T-helper 17 cell (primary cell): ENCODE data around the gene USP22. TPM values are rescaled to one million over a fixed set of nuclear protein-coding genes. Genes with fewer than 3 reads are reported as not detected.

Source experiments
- ATAC-seq: fragments of 150-1000 bp; cut with Tn5 transposase; 2 replicates; pipeline ENCODE4 v1.10.0; 2021; ENCODE audit warnings: mild to moderate bottlenecking, moderate library complexity
- DNase-seq, 3 donors: peaks; one replicate each; pipeline versions ENCODE4 v3.0.0 to v3.0.0-alpha.2; 2020 to 2021
- H3K9me3 ChIP-seq: one replicate; pipeline ENCODE4 v1.7.0; 2013; ENCODE audit warnings: low read length, mild to moderate bottlenecking; ENCODE audit not compliant: control insufficient read depth, poor library complexity, severe bottlenecking
- H3K27ac Mint-ChIP-seq: one replicate; pipeline ENCODE4 v1.8.0; 2022; ENCODE audit warnings: mild to moderate bottlenecking, moderate library complexity, mixed read lengths
- H3K27me3 Mint-ChIP-seq: one replicate; pipeline ENCODE4 v1.8.0; 2022; ENCODE audit warnings: mixed read lengths
- H3K36me3 Mint-ChIP-seq: one replicate; pipeline ENCODE4 v1.8.0; 2022; ENCODE audit warnings: low read depth, mixed read lengths
- H3K4me1 Mint-ChIP-seq: one replicate; pipeline ENCODE4 v1.8.0; 2022; ENCODE audit warnings: mild to moderate bottlenecking, mixed read lengths
- H3K4me3 Mint-ChIP-seq: one replicate; pipeline ENCODE4 v1.8.0; 2022; ENCODE audit warnings: mild to moderate bottlenecking, moderate library complexity, mixed read lengths
- total RNA-seq, 4 donors: library from RNA in 2 of 4; stranded (reverse) in 2 of 4; gene quantifications; one replicate each; pipeline ENCODE4 v1.2.3 and lab custom pipeline; 2022 to 2026

Gene USP22
- total RNA-seq, 2 donors from 2014 or later = 158 to 177 TPM

DNA sequence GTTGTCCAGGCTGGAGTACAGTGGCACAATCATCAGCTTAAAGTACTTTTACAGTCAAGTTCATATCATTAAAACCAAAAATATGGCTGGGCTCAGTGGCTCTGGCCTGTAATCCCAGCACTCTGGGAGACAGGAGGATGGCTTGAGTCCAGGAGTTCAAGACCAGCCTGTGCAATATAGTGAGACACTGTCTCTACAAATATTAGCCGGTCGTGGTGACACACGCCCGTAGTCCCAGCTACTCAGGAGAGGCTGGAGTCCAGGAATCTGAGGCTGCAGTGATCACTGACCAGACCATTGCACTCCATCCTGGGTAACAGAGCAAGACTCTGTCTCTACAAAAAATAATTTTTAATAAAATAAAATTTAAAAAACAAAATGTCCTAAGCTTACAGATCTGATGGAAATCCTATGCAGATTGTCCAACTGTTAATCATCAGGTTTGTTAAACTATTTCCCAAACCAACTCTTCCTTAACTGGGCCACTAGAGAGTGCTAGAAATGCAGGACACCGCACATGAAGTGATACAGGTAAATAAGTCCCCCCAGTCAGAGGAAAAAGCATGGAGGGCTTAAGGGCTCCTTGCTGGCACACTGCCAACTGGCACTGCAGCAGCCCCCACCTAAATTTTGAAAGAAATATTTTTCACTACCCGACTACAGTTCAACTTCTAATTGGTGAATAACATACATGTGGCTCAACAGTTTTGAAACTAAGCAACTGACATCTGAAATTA is 2.8 kb downstream of the USP22 start:
- ATAC-seq (no peak), DNase-seq (no peak)
- Mint-ChIP-seq H3K4me3 (peak overlapping the region; percentile 97), H3K27ac (peak overlapping the region; percentile 87), H3K27me3 (no peaks in the 10 kb centered on the region), H3K4me1 (peaks cover 42% of the 10 kb centered on the region), H3K36me3 (no peaks in the 10 kb centered on the region)
- H3K9me3 ChIP-seq = no peaks in the 10 kb centered on the region

DNA sequence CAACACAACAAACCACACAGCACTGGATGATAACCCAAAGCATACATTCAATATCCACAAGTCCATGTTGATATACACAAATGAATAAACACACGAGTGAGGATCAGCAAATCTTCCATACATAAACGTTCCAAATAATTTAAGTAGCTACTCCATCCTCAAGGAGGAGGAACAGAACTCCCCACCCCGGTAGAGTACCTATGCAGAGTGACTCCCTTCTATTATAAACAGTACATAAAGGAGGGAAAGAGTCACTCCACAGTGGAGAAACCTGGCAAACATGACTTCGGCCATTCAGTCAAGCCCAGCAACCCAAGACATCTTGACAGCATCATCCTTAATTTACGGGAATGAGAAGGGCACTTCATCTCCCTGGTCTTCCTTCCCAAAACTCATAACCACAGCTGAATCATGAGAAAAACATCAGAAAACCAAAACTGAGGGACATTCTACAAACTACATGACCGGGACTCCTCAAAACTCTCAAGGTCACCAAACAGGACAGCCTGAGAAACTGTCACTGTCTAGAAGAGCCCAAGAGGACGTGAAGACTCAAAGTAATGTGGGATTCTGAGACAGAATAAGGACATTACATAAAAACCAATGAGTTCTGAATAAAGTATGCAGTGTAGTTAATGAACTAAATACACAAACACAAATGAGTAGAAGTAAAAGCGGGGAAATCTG is 5.6 kb downstream of the USP22 start:
- peaks cover 53% of the 10 kb centered on the region for H3K4me1 Mint-ChIP-seq
- no peaks in the 10 kb centered on the region for H3K9me3 ChIP-seq
- peak overlapping the region; percentile 49 for H3K27ac Mint-ChIP-seq
- H3K36me3 Mint-ChIP-seq = peaks cover 2% of the 10 kb centered on the region
- no peaks in the 10 kb centered on the region for H3K27me3 Mint-ChIP-seq
- no peak overlapping the region for H3K4me3 Mint-ChIP-seq
- DNase-seq (no peak), ATAC-seq (no peak)

DNA sequence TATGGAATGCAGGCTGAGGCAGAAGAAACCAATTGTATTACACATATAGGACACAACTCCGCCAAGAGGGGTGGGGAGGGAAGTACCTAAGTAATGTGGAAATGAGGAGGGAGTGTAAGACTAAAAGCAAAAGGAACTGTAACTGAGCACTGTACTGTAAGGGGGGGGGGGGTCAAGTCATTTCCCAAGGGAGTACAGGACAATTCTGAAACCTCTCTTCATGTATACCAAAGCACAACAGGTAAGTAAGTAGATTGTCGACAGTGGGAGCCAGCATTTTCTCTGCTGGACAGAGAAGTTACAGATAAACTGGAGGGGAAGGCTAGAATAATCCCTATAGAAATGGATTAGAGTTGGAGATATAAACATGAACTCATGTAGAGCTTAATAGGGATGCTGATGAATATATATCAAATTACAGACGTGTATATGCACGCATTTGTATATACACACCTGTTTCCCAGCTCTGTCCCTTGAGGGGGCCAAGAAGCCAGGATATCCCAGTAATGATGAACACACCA is 6.4 kb downstream of the USP22 start:
- Mint-ChIP-seq H3K27ac (no peak overlapping the region), H3K4me1 (peaks cover 51% of the 10 kb centered on the region), H3K4me3 (no peak overlapping the region), H3K27me3 (no peaks in the 10 kb centered on the region), H3K36me3 (peaks cover 2% of the 10 kb centered on the region)
- H3K9me3 ChIP-seq = no peaks in the 10 kb centered on the region
- ATAC-seq (no peak), DNase-seq (no peak)

DNA sequence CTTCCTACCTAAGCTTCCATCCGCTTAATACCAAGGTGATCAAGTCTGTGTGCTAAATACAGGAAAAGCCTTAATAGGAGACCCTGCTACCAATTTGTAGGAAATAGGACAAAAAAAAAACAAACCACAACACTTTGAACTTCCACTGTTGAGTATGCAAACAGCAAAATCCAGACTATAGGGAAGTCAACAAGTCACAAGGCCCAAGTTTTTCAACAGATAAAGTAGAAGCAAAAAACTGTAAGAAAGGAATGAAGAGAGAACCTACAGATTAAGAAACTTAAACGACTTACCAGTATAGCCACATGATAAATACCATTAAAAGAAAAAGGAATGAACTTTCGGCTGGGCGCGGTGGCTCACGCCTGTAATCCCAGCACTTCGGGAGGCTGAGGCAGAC is 7.4 kb downstream of the USP22 start:
- no peaks in the 10 kb centered on the region for H3K9me3 ChIP-seq
- H3K36me3 Mint-ChIP-seq = peaks cover 2% of the 10 kb centered on the region
- peak overlapping the region; percentile 84 for H3K4me3 Mint-ChIP-seq
- DNase-seq = no peak
- H3K27me3 Mint-ChIP-seq = no peaks in the 10 kb centered on the region
- ATAC-seq = no peak
- peak overlapping the region; percentile 90 for H3K27ac Mint-ChIP-seq
- peaks cover 49% of the 10 kb centered on the region for H3K4me1 Mint-ChIP-seq

DNA sequence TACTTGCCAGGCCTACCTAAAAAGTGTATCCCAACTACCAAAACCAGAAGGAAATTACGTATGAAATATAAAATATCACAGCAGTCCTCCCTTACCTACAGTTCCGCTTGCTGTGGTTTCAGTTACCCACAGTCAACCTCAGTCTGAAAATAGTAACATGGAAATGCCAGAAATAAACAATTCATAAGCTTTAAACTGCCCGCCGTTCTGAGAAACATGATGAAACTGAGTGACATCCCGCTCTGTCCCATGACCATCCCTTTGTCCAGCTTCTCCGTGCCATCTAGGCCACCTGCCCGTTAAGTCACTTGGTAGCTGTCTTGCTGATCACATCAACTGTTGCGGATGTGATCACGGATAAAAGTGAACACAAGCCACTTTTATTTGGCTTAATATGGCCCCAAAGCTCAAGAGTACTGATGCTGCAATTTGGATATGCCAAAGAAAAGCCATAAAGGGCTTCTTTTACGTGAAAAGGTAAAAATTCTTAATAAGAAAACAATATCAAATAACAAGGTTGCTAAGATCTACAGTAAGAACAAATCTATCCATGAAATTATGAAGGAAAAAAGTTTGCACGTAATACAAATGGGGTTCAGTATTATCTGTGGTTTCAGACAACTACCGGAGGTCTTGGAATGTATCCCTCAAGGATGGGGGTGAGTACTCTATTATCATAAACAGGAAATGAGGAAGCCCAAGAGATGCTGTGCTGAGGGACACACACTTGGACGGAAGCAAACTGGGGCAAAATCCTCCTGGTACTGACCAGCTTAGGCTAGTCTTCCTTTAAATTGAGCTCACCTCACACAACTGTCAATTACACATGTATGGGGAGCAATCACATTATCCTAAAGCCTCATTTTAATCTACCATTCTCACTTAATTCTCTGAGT is 8.2 kb downstream of the USP22 start:
- peaks cover 54% of the 10 kb centered on the region for H3K4me1 Mint-ChIP-seq
- peak; percentile 88 for ATAC-seq
- H3K27me3 Mint-ChIP-seq = no peaks in the 10 kb centered on the region
- H3K36me3 Mint-ChIP-seq = peaks cover 2% of the 10 kb centered on the region
- H3K4me3 Mint-ChIP-seq = peak overlapping the region; percentile 84
- no peaks in the 10 kb centered on the region for H3K9me3 ChIP-seq
- DNase-seq = no peak
- peak overlapping the region; percentile 90 for H3K27ac Mint-ChIP-seq

DNA sequence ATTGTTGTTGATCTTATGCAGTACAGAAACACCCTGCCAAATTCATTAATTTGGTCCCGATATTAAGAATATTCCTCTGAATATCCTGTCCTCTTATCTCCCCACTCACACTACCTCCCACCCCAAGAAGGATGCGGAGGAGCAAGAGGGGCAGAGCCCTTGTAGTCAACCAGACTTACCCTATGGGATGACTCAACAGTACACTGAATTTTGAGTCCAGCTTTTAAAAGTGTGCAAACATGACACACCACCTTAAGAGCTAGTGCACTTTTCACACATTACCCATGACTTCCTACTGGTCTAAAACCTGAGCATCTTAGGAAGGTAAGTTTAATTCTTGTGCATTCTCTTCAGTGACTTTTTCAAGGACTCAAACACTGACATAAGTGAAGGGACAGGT is 9.5 kb downstream of the USP22 start:
- peaks cover 2% of the 10 kb centered on the region for H3K36me3 Mint-ChIP-seq
- H3K4me3 Mint-ChIP-seq = no peak overlapping the region
- no peaks in the 10 kb centered on the region for H3K27me3 Mint-ChIP-seq
- ATAC-seq (no peak), DNase-seq (no peak)
- no peaks in the 10 kb centered on the region for H3K9me3 ChIP-seq
- no peak overlapping the region for H3K27ac Mint-ChIP-seq
- H3K4me1 Mint-ChIP-seq = peaks cover 64% of the 10 kb centered on the region

DNA sequence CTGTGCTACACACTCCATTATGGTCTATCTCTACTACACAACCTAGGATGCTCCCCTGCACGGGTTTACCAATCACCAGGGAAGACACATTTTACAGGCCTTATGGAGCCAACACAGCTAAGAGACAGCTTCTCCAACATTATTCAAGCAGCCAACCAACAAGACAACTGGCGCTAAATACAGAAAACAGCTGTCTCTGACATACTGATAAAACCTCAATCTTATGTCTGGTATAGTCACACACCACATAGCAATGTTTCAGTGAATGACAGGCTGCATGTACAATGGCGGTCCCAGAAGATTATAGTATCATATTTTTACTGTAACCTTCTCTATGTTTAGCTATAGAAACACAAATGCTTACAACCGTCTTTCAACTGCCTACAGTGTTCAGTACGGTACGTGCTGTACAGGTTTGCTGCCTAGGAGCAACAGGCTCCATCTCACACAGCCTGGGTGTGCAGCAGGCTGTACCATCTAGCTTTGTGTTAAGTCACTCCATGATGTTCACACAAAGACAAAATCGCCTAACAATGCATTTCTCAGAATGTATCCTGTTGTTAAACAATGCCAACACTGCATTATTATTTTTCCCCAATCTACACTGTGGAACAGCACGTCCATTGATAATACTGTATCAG is 10.9 kb downstream of the USP22 start:
- H3K9me3 ChIP-seq = no peaks in the 10 kb centered on the region
- ATAC-seq (no peak), DNase-seq (no peak)
- Mint-ChIP-seq H3K27ac (no peak overlapping the region), H3K4me3 (peak overlapping the region; percentile 41), H3K27me3 (no peaks in the 10 kb centered on the region), H3K36me3 (peaks cover 2% of the 10 kb centered on the region), H3K4me1 (peaks cover 59% of the 10 kb centered on the region)

DNA sequence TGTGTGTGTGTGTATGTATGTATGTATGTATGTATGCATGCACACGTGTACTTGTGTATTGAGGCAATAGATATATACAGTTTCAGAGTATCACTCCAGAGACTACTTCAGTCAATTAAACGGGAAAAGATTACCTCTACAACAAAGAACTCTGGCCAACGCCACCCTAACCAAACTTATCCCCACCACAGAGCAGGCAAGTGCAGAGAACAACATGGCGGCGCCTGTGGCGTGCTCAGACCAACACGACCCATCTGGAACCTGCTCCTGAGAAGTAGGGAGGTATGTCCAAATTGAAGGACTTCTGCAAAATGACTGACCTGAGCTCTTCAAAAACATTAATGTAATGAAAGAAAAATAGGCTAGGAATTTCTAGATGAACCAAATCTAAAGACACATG is 12.4 kb downstream of the USP22 start:
- no peak for ATAC-seq
- Mint-ChIP-seq H3K4me1 (peaks cover 51% of the 10 kb centered on the region), H3K4me3 (no peak overlapping the region), H3K27ac (peak overlapping the region; percentile 76), H3K27me3 (no peaks in the 10 kb centered on the region), H3K36me3 (peaks cover 5% of the 10 kb centered on the region)
- DNase-seq = no peak
- no peaks in the 10 kb centered on the region for H3K9me3 ChIP-seq

DNA sequence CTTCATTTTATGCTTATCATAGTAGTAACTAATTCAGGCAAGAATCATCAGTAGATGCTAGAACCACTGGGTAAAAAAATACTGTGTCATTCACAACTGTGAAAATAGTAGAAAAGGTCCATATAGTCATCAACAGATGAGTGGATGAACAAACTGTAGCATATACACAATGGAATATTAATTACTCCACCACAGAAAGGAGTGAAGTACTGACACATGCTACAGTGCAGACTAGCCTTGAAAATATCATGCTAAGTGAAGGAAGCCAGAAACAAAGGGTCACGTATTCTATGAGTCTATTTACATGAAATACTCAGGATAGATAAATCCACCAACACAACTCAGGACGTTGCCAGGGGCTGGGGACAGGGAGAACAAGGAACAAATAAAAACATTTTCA is 13.3 kb downstream of the USP22 start:
- Mint-ChIP-seq H3K4me3 (no peak overlapping the region), H3K27me3 (no peaks in the 10 kb centered on the region), H3K4me1 (peaks cover 49% of the 10 kb centered on the region), H3K27ac (peak overlapping the region; percentile 76), H3K36me3 (peaks cover 5% of the 10 kb centered on the region)
- no peak for DNase-seq
- no peak for ATAC-seq
- H3K9me3 ChIP-seq = no peaks in the 10 kb centered on the region

DNA sequence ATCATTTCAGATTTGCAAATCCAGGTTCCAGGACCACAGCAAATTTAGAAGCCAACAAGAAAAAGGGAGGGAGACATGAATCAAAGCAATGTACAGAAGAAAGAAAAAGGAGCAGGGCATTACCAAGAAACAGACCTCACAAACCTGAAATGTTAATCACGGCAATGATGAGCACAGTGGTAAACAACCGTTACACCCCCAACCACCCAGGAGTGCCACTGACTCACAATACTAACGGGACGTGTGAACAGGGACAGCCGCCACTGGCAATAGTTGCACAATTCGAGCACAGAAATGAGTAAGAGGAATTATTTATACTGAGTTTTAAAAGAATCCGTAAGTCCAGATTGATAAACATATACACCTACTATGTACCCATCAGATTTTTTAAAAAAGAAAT is 13.8 kb downstream of the USP22 start:
- no peaks in the 10 kb centered on the region for H3K27me3 Mint-ChIP-seq
- H3K27ac Mint-ChIP-seq = peak overlapping the region; percentile 76
- peaks cover 49% of the 10 kb centered on the region for H3K4me1 Mint-ChIP-seq
- DNase-seq = no peak
- peaks cover 4% of the 10 kb centered on the region for H3K36me3 Mint-ChIP-seq
- ATAC-seq = no peak
- H3K9me3 ChIP-seq = no peaks in the 10 kb centered on the region
- no peak overlapping the region for H3K4me3 Mint-ChIP-seq

DNA sequence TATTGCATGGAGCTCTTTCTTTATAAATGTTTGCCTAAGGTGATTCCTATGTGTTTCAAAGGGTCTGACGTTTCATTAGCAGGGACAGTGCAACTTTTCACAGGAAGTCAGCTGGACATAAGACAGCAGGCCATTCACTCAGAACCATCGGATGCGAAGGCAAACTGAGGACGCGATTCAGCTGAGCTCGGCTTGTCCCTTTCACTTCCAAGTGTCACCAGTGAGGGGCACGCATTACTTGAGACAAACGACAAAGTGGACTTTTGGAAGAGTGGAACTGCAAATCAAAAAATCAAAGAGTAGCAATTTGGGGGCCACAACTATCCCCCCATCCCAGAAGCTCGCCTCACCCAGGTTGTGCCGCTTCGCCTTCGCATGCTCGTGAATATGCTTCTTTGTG is 14.6 kb downstream of the USP22 start:
- Mint-ChIP-seq H3K36me3 (peaks cover 3% of the 10 kb centered on the region), H3K4me3 (no peak overlapping the region), H3K4me1 (peaks cover 48% of the 10 kb centered on the region), H3K27ac (peak overlapping the region; percentile 76), H3K27me3 (no peaks in the 10 kb centered on the region)
- no peaks in the 10 kb centered on the region for H3K9me3 ChIP-seq
- no peak for ATAC-seq
- DNase-seq = no peak

DNA sequence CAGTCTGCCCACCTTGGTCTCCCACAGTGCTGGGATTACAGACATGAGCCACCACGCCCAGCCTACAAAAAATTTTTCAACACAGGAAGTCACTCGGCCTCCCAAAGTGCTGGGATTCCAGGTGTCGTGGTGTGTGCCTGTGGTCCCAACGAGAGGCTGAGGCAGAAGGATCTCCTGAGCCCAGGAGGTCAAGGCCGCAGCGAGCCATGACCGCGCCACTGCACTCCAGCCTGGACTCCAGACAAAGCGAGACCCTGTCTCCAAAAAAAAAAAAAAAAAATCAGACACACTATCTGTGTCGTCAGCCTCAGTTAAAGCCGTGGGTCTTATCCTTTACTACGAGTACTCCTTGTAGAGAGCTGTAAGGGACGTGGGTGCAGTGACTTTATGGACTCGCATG is 15.8 kb downstream of the USP22 start:
- no peak overlapping the region for H3K4me3 Mint-ChIP-seq
- H3K27ac Mint-ChIP-seq = no peak overlapping the region
- H3K36me3 Mint-ChIP-seq = peaks cover 3% of the 10 kb centered on the region
- no peak for ATAC-seq
- no peak for DNase-seq
- H3K4me1 Mint-ChIP-seq = peaks cover 53% of the 10 kb centered on the region
- no peaks in the 10 kb centered on the region for H3K9me3 ChIP-seq
- no peaks in the 10 kb centered on the region for H3K27me3 Mint-ChIP-seq

DNA sequence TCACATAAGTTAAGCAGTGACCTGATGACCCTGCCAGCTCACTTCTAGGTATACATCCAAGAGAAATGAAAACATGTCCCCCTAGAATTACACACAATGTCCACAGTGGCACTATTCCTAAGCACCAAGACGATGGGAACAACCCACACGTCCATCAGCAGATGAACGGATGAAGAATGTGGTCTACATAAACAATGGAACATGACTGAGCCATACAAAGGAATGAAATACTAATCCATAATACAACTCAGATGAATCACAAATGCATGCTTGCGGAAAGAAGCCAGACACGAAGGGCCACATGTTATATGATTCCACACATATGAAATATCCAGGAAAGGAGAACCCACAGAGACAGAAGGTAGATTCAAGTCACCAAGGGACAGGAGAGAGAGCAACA is 17.4 kb downstream of the USP22 start:
- no peaks in the 10 kb centered on the region for H3K9me3 ChIP-seq
- H3K4me3 Mint-ChIP-seq = peak overlapping the region; percentile 55
- DNase-seq = no peak
- no peak overlapping the region for H3K27ac Mint-ChIP-seq
- H3K4me1 Mint-ChIP-seq = peaks cover 50% of the 10 kb centered on the region
- H3K27me3 Mint-ChIP-seq = no peaks in the 10 kb centered on the region
- ATAC-seq = no peak
- peaks cover 3% of the 10 kb centered on the region for H3K36me3 Mint-ChIP-seq
